Spleen (tissue), 7 donors: ENCODE data around the gene BANK1.

Source experiments
- CTCF ChIP-seq, 11 experiments: fragments of 200-600 bp in 7 of 11; fragments of 450-650 bp in 4 of 11; sonication (generic) in 4 of 11; IDR thresholded peaks in 8 of 11; conservative IDR thresholded peaks in 3 of 11; 1 replicate in 7 of 11; 2 replicates in 4 of 11; pipeline versions ENCODE4 v1.4.0 to v1.8.0; 2016 to 2021; ENCODE audit warnings: antibody characterized with exemption in 11 of 11, inconsistent platforms in 4 of 11, mild to moderate bottlenecking in 1 of 11
- POLR2A ChIP-seq, 3 donors: fragments of 450-650 bp; IDR thresholded peaks; one replicate each; pipeline ENCODE4 v1.5.1; 2017; ENCODE audit warnings: antibody characterized with exemption in 3 of 3, mild to moderate bottlenecking in 1 of 3
- POLR2AphosphoS5 ChIP-seq, 3 donors: sonication (generic); formaldehyde crosslinking; IDR thresholded peaks; one replicate each; pipeline ENCODE4 v1.5.1; 2017; ENCODE audit warnings: antibody characterized with exemption in 3 of 3
- donor health status: DM: no; HTN: no; CAD: no; lungs with moderate emphysema.
- donor health status: DM: no; HTN: no; CAD: no.
- donor health status: DM: no; HTN: no; CAD: no.

- TF ChIP-seq CTCF (IDR thresholded peaks at IDR 0.05 in 8 of 11, conservative IDR thresholded peaks at IDR 0.05 in 3 of 11): no peak
- no peak for TF ChIP-seq POLR2AphosphoS5 (IDR thresholded peaks at IDR 0.05)
- no peak for TF ChIP-seq POLR2A (IDR thresholded peaks at IDR 0.05)
These were observed 41.3 kb downstream of the BANK1 start for GRCh38 chr4:101831816-101832215.
